Measurements from ENCODE around the gene TMEM131. TPM values are rescaled to one million over a fixed set of nuclear protein-coding genes. Genes with fewer than 3 reads are reported as not detected.

The TMEM131 gene
- total and polyA plus RNA-seq, 2 of the 8 experiments (the other 6 are each of a cell fraction or from before 2014, with no cell fraction given), result 9.7 to 22.9 TPM

- POLR2A ChIA-PET (ENCODE audit: partially characterized antibody), result no interaction called here
Measured at GRCh38 chr2:97958184-97958583, 37.6 kb downstream of the TMEM131 start.

More at GRCh38 chr2:97958184-97958583, 37.6 kb downstream of the TMEM131 start:
- Histone ChIP-seq H2BK20ac (ENCODE audit: low read length) (no peak overlapping the region), H4K8ac (ENCODE audit: extremely low read depth, insufficient read depth, low read length) (no peak overlapping the region), H4K20me1 (replicated peaks in 1 of 2; ENCODE audit: control insufficient read depth in 1 of 2, insufficient read depth in 2 of 2, low read length in 2 of 2) (peaks cover 0 to 2% of the 10 kb centered on the region in 2 experiments), H3K9ac (replicated peaks in 1 of 4; ENCODE audit: extremely low read depth in 1 of 4, low read depth in 3 of 4, low read length in 3 of 4) (no peak overlapping the region), H3K4me3 (ENCODE audit: extremely low read depth in 1 of 4, insufficient read depth in 2 of 4, low read depth in 3 of 4, low read length in 4 of 4) (no peak overlapping the region), H3K9me3 (ENCODE audit: insufficient read depth in 2 of 2, low read depth in 1 of 2, low read length in 1 of 2) (no peaks in the 10 kb centered on the region), H3K14ac (ENCODE audit: insufficient read length) (no peak overlapping the region), H2AK5ac (ENCODE audit: low read depth, low read length) (no peak overlapping the region), H2BK12ac (ENCODE audit: low read depth, low read length) (no peak overlapping the region; the same call in 1 of the 2 replicates), H2BK120ac (replicated peaks; ENCODE audit: low read depth, low read length) (no peak overlapping the region), H4K91ac (replicated peaks; ENCODE audit: insufficient read length, low read length) (no peak overlapping the region), H3K56ac (replicated peaks; ENCODE audit: insufficient read length, low read depth, low read length) (no peak overlapping the region), H3K79me2 (ENCODE audit: control insufficient read depth in 1 of 2, insufficient read depth in 2 of 2, low read length in 2 of 2) (peaks cover 0 to 77% of the 10 kb centered on the region in 2 experiments; a peak in 2 of 4 replicates), H3K79me1 (ENCODE audit: low read depth, low read length) (peaks cover 11% of the 10 kb centered on the region), H3K27ac (ENCODE audit: low read depth, low read length) (no peak overlapping the region), H2BK15ac (ENCODE audit: low read length) (no peak overlapping the region), H3K23me2 (ENCODE audit: low read depth, low read length) (no peaks in the 10 kb centered on the region), H2AFZ (ENCODE audit: low read length) (no peak overlapping the region), H3K4ac (replicated peaks; ENCODE audit: insufficient read length, low read depth, low read length) (no peak overlapping the region), H2BK5ac (ENCODE audit: low read depth, low read length) (no peak overlapping the region), H3K36me3 (ENCODE audit: control insufficient read depth in 2 of 4, insufficient read depth in 4 of 4, low read length in 3 of 4) (no peaks in the 10 kb centered on the region), H4K5ac (ENCODE audit: insufficient read length, low read depth, low read length) (no peak overlapping the region), H3K27me3 (replicated peaks in 1 of 4; ENCODE audit: control insufficient read depth in 3 of 4, extremely low read depth in 1 of 4, insufficient read depth in 3 of 4, low read length in 3 of 4) (no peaks in the 10 kb centered on the region), H3K4me2 (ENCODE audit: insufficient read depth in 1 of 2, low read depth in 2 of 2, low read length in 2 of 2) (no peak overlapping the region), H3K23ac (ENCODE audit: insufficient read length) (no peak overlapping the region), H3K4me1 (replicated peaks in 1 of 4; ENCODE audit: control insufficient read depth in 3 of 4, insufficient read depth in 4 of 4, low read length in 3 of 4) (peaks cover 0 to 4% (median 0%) of the 10 kb centered on the region in 4 experiments; a peak in 1 of 7 replicates), H3K18ac (ENCODE audit: extremely low read depth, low read length) (no peak overlapping the region)
- DNase-seq (ENCODE audit: low read depth in 1 of 2, low spot score in 2 of 2) (no peak), FAIRE-seq (no peak)
- CTCF ChIA-PET (ENCODE audit: partially characterized antibody), result interaction anchor here (0.8 kb wide), 1 partner anchor 184 kb away, joined by 4 read pairs; no protein-coding TSS in a partner anchor
- 90% methylated on average over 2 of the region's 2 CpGs; no CpG with 5 or more reads in 1 of the 2 experiments for WGBS, 2 experiments (ENCODE audit: extremely low coverage in 1 of 2, insufficient coverage in 1 of 2, insufficient read length in 1 of 2, insufficient replicate concordance in 2 of 2, low coverage in 1 of 2, low lambda C conversion rate in 2 of 2, missing lambda C conversion rate in 1 of 2)

Data from H1 (cell line).